HG02678 (cell line): Measurements from ENCODE around the gene RLN3.

Experiments
- ATAC-seq: cut with Tn5 transposase; IDR thresholded peaks from one replicate; pipeline ENCODE4 v1.9.1; 2021; ENCODE audit warnings: mild to moderate bottlenecking, moderate library complexity; ENCODE audit not compliant: unreplicated experiment

Gene RLN3

DNA sequence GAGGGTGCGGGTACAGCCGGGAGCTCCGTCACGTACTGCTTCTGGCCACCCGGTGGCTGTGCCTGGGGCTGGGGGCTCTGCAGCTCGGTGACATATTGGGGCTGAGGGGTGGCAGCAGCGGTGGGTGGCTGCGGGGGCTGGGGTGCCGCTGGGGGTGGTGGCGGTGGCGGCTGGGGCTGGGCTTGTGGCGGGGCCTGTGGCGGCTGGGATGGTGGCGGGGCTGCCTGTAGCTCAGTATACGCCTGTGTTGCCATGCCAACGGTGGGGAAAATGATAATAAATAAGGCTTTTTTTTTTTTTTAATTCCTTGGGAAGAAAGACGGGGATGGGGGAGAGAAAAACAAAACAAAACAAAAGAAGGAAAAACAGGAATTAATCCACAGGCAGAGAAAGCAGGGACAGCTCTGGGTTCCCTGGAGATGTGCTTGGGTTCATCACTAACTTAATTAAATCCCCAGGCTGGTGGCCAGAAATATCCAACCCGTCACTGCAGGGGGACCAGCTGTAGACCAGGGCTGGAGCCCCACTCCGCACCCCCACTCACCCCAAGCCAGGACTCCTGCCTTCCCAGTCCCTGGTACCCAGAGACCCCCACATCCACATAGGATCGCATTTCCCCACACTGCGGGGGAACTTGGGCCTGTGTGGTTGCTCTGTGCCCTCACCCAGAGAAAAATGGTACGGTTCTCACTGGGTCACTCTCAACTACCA, 34.2 kb upstream of the RLN3 start:
- ATAC-seq, result no peak

GRCh38 chr19:13995017-13995728, 32.8 kb upstream of the RLN3 start:
- no peak for ATAC-seq

DNA sequence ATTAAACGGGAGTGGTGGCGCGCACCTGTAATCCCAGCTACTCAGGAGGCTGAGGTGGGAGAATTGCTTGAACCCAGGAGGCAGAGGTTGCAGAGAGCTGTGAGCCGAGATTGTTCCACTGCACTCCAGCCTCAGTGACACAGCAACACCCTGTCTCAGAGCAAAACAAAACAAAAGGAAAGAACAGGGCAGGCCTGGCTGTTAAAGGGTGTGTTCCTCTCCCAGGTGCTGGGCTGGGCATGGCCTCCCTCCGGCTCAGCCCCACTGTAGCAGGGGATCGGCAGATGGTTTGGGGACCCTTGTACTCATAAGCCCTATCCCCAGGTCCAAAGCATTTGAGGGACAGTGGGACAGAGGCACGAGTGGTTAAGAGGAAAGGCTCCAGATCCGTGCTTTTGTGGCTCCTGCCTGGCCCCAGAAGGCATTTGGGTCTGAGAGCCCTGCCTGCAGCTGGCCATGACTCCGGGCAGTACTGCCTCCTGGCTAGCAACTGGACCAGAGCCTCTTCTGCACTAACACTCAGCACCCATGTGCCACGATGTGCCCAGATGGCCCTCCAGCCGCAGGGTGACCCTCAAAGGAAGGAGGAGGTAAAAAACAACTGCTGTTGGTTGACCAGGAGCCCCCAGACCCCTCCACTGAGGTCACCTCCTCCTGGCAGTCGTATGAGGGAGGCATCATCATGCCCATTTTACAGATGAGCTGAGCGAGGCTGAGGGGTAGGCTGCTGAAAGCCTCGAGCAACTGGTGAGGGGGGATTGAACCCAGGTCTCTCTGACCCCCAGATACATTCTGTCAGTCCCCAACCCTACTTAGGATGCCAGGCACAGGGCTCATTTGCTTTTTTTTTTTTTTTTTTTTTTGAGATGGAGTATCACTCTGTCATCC, 31.8 kb upstream of the RLN3 start:
- no peak for ATAC-seq

DNA sequence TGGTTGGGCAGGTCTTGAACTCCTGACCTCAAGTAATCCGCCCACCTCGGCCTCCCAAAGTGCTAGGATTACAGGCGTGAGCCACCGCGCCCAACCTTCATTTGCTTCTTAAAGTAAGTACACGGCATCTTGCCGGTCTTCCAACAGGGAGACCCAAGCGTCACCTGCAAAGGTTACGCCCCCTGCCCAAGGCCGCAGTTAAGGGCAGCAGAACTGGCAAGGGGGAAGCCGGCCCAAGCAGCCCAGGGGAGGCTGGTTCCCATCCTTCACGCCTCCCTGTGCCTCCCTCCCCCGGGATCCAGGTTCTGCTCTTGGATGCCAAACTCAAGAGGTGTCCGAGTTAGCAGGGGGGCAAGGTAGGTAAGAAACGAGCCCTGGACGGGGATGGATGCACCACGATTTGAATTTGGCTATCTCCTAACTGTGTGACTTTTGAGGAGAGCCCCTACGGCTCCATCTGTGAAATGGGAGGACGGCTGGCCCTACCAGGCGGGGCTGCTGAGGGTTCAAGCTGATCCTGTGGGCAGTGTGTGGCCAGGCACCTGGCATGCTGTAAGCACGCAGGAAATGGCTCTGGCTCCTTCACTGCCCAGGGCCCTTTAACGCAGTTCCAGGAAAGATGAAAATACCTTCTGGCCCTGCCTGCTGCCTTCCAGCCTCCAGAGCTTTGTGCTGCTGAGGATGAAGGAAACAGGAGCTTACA, 30.9 kb upstream of the RLN3 start:
- no peak for ATAC-seq

DNA sequence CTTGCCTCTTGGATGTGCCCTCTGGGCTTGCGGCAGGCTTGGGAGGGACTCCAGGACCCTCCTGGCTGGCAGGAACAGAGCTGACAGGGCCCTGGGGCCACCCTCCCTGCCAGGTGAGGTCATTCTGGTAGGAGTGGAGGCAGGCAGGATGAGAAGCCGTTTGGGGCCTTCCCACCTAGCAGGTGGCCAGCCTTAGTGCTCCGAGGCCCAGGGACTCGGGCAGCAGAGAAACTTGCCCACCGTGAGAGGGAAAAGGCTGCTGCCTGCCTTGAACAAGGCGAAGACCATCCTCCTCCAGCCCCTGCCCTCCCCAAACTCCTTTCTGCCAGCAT, 30.4 kb upstream of the RLN3 start:
- no peak for ATAC-seq

DNA sequence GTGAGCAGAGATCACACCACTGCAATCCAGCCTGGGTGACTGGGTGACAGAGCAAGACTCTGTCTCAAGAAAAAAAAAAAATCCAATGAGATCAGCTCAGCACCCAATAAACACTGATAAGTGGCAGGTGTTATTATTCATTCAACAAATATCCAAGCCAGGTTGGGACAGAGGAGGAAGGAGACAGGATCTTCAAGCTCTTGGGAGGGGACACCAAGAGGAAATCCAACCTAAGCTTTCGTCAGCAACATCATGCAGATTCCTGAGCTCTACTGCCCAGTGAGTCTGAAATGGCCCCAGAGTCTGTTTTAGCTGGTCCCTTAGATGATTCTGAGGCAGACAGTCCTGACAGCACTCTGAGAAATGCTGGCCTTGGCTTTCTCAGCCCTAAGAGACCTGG, 29.5 kb upstream of the RLN3 start:
- no peak for ATAC-seq

- no peak for ATAC-seq
Measured at GRCh38 chr19:13999085-13999484, 28.9 kb upstream of the RLN3 start.

DNA sequence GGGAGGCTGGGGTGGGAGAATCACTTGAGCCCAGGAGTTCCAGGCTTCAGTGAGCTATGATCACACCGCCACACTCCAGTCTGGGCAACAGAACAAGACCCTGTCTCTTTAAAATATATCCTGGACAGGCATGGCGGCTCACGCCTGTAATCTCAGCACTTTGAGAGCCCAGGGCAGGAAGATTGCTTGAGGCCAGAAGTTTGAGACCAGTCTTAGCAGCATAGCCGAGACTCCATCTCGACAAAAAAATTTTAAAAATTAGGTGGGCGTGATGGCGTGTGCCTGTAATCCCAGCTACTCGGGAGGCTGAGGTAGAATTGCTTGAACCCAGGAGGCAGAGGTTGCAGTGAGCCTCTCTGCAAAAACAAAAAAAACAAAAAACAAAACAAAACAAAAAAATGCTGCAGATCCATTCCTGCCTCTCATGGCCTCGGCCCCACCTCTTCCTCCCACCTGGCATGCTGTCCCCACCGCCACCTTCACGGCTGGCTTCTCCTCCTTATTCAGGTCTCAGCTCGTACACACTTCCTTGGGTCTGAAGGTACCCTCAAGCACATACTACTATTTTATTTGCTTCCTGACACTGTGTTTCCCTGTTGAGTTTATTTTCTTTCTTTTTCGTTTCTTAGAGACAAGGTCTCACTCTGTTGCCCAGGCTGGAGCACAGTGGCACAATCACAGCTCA, 27.1 kb upstream of the RLN3 start:
- no peak for ATAC-seq

GRCh38 chr19:14002571-14003250, 25.2 kb upstream of the RLN3 start:
- ATAC-seq, result no peak

DNA sequence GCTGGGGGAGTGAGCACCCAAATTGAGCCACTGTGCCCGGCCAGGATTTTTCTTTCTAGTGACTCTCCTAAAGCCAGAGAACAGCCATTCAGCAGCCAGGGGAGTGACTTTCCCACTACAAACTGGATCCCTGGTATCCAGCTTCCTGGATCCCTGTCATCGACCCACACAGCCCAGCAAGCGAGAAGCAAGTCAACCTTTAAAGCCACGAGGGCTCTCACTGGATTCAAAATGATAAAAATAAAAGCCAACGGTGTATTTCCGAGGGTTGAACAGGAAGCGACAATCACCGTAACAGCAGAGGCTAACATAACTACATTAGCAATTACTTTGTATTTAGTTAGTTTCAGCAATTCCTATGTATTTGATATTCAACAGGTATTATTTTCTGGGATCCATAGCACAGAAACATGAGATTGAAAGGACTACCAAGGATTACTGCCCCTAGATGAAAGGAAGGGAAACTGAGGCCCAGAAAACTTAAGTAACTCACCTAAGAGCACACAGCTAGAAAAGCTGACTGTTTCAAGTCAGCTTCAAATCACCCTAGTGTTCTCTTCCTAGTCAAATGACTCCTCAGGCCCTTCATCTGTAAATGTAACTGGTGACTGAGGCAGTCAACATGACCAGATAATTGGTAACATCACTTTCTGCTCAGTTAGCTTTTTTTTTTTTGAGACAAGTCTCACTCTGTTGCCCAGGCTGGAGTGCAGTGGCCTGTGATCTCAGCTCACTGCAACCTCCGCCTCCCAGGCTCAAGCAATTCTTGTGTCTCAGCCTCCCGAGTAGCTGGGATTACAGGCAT, 24.5 kb upstream of the RLN3 start:
- ATAC-seq, result no peak

GRCh38 chr19:14004619-14005348, 23.2 kb upstream of the RLN3 start:
- ATAC-seq, result no peak

DNA sequence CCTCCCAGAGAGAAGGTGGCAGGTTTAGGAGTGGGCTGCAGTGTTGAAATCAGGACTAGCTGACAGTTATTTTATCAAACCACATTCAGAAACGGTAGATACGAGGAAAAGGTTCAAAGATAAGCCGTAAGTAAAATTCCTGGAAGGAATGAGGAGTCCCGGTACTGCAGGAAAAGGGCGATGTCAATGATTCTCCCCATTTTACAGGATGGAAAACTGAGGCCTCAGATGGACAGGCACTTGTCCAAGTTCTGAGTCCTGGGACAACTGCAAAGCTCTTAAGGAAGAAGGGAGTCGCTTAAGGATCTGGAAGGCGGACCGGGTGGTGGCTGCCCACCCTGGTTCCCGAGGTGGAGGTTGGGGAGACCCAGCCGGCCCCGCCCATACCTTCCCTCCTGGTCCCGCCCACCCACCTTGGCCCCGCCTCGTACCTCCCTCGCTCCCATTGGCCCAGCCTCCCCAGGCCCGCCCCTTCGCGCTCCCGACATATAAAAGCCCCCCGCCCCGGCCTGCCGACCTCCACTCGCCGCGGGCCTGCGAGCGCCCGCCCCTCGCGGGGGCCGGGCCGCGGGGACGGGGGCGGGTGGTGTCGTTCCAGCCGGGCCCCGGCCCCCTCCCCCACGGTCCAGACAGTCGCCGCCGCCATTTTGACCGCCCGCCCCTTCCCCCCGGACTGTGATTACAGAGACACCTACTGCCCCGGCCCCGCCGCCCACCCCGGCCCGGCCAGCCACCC, 22.4 kb upstream of the RLN3 start:
- peak; percentile 41 for ATAC-seq

- ATAC-seq, result peak; percentile 79
Measured at GRCh38 chr19:14006085-14006765, 21.7 kb upstream of the RLN3 start, which contains the start of gene RFX1. TSS of gene RFX1 (minus strand) at chr19:14006320. CDS start at chr19:13993843, 12,477 bp downstream.

DNA sequence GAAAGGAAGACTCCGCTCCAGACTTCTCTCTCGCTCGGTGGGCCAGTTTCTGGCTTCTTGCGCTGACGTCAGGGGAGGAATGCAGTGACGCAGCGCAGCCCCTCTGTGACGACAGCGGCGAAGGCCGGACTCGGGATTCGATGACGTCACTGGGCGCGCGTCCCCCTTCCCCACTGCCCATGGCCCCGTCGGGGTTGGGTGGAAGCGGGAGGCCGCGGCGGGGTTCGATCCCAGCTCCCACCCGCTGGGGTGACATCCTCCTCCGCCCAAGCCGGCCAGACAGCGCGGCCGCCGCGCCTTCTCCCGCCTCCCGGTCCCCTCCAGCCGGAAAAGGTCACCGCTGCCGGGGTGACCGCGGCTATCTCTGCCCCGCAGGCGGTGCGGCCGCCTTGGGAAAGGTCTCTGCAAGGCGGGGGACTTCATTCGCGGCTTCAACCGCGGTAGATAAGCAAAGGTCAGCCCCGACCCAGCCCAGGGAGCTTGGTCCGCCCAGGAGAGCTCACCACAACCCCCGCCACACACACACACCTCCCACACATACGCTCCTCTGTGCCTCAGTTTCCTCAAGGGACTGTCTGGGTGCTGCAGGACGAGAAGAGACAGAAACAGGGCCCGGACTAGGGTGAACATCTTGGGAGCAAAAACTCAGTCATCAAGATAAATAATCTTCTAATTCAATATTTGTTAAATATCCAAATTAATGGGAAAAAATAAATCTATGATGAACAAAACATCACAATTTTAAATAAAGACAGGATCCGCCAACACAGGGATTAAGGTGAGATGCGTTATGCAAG, 21.0 kb upstream of the RLN3 start:
- ATAC-seq, result peak; percentile 34

DNA sequence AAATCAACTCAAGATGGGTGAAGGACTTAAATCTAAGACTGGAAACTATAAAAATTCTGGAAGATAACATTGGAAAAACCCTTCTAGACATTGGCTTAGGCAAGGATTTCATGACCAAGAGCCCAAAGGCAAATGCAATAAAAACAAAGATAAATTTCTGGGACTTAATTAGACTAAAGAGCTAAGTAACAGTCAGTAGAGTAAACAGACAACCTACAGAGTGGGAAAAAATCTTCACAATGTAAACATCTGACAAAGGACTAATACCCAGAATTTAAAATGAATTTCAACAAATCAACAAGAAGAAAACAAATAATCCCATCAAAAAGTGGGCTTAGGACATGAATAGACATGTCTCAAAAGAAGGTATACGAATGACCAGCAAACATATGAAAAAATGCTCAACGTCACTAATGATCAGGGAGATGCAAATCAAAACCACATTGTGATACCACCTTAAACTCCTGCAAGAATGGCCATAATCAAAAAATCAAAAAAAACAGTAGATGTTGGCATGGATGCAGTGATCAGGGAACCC, 15.5 kb upstream of the RLN3 start:
- no peak for ATAC-seq

DNA sequence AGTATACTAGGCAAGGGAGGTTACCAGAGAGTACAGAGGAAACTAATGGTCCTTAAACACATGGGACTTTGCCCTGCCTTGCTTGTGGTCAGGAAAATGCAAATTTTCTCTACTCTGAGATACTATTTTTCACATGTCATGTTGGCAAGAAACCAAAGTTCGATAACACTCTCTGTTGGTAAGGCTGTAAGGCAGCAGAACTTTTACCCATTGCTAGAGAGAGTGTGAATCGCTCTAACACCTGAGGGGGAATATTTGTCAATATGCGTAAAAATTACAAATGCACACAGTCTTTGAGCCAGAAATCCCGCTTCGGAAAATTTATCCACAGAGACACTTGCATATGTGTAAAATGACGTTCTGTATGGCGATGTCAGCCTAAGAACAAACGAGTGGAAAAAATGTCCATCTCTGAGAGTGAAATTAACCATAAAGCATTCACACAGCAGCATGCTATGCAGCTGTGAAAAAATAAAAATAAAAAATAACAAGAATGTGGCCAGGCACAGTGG, 12.4 kb upstream of the RLN3 start:
- ATAC-seq, result peak; percentile 90
